Endometrial microvascular endothelial cells (primary cell): ENCODE measurements around the gene SRBD1. TPM values are rescaled to one million over a fixed set of nuclear protein-coding genes. Genes with fewer than 3 reads are reported as not detected.

Experiments
- in situ Hi-C: cut with HindIII; loops from 2 replicates; pipeline ENCODE4 v1.10.0; 2017; ENCODE audit warnings: low sequenced_read_pairs, low pct_unique_long_range_greater_than_20kb; ENCODE audit errors: inconsistent ontology term
- total RNA-seq: library from RNA; depleted of rRNA; stranded (reverse); fragments of >200 nt; gene quantifications from one replicate; pipeline ENCODE4 v1.2.3, GENCODE V29; 2015; ENCODE audit errors: inconsistent ontology term

Gene SRBD1
- total RNA-seq, 1 donor from 2014 or later, result 14.8 TPM

DNA sequence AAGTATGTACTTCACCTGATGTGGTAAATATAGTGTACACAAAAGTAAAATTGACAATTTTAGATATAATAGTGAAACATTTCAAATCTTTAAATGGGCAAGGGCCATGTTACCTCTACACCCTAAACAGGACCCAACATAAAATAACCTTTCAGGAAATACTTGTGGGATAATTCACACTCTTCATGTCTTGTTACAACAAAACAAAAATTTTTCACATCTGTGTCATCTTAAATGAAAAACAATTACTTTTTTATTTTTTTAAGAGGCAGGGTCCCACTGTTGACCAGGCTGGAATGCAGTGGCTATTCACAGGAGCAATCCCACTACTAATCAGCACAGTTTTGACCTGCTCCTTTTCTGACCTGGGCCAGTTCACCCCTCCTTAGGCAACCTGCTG is 42.1 kb downstream of the SRBD1 start:
- in situ Hi-C loops, result no loop called here

DNA sequence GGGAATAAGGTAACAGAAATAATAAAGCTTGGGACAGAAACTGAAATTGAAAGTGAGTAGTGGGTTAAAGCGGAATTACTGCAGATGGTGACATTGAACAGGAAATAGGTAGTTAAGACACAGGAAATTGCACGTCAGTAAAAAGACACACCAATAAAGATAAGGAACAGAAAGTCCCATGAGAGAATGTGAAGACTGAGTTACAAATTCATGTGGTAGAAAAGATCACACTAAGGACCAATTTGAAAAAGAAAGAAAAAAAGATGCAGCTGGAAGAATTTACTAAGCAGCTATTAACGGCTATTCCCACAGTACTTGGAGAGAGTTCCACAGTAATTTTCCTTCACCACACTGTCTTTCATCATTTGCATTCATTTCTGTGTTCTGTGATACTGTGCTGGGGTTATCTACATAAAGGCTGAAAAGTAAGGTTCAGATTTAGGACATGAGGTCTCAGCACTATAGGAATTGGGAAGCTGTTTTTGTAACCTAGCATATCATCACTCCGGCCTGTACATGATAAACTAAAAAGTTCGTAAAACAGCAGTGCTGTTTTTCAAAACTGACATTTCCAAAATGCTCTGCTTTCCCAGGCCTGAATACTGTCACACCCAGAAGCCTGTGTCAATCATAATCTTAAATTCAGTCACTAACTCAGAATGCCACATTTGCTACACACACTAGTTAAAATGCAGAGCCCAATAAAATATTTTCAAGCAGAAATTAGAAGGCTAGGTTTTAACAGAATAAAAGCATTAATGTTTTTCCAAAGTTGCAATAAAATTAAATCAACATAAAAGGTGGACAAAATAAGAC is 42.9 kb downstream of the SRBD1 start:
- in situ Hi-C loops, result no loop called here

DNA sequence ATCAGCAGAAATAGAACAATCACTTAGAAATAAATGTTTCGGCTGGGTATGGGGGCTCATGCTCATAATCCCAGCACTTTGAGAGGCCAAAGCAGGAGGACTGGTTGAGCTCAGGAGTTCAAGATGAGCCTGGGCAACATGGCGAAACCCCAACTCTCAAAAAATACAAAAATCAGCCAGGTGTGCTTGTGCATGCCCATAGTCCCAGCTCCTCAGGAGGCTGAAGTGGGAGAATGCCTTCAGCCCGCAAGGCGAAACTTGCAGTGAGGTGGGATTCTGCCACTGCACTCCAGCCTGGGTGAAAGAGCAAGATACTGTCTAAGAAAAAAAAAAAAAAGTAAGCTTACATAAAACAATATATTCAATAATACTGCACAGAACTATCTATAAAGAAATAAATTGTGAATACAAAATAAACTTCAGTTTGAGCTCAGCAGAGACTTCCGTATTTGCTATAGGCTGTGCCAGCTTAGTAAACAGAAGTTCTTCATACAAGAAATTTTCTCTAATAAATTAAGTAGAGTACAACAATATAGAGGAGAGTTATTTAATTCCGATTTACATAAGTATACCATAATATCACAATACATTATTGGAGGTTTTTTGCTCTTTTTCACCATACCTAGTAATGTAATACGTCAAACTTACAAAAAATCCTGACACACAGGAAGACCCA is 43.6 kb downstream of the SRBD1 start:
- in situ Hi-C loops, result no loop called here

GRCh38 chr2:45559436-45559835 is 51.6 kb downstream of the SRBD1 start:
- in situ Hi-C loops, result no loop called here

GRCh38 chr2:45554742-45555140 is 56.3 kb downstream of the SRBD1 start:
- in situ Hi-C loops, result no loop called here

DNA sequence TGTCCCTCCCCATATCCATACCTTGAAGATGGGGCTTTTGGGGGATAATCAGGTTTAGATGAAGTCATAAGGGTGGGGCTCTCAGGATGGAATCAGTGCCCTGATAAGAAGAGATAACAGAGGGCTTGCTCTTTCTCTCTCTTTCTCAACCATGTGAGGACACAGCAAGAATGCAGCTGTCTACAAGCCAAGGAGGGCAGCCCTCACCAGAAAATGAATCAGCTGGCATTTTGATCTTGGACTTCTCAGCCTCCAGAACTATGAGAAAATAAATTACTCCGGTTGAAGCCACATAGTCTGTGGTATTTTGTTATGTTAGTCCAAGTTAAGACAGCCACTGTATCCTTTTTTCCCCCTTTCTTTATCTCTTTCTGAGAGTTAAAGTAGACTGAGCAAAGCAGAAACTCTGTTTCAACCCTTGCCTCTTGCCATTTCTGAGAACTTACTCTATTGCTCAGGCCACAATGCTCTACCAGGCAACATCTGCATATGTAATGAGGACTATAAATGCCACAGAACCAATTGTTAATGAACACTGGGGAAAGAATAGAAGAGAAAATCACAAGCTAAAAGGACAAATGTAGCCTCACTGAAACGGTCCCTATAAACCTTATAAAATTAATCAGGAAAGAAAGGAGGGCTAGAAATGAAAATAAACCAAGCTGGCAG is 56.9 kb downstream of the SRBD1 start:
- in situ Hi-C loops, result no loop called here

DNA sequence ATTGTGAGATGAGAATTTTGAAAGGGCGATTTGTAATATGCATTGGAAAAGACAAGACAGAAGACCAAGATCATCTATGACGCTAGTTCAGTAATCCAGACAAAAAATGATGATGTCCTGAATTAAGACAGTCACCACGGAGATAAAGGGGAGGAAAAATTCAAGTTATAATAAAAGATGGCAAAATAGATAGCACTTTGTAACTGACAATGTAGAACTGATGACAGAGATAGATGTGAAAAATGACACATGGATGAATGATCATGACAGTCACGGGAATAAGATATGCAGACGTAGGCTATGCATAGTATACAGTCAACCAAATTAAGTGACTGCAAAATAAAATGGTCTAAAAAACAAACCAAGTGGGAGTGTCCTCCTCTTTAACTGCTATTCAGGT is 59.2 kb downstream of the SRBD1 start:
- in situ Hi-C loops, result no loop called here

- in situ Hi-C loops, result no loop called here
Measured at GRCh38 chr2:45545943-45546342, 65.1 kb downstream of the SRBD1 start.

DNA sequence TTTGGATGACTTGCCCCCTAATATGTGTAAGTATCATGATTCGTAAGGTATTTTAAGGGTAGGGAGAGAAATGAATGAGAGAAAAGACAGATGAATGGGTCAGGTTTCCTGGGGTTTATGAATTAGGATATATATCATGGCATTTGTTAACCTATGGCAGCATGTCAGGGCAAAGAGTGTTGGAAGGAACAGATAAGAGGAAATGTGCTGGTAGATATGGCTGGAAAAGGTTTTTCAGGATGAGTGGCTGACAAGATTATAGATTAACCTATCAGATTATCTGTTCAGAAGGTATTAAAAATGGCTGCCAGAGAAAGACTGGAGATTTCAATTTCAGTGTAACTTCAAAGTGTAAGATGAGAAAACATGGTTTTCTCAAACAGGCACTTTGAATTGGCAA is 67.8 kb downstream of the SRBD1 start:
- in situ Hi-C loops, result no loop called here

DNA sequence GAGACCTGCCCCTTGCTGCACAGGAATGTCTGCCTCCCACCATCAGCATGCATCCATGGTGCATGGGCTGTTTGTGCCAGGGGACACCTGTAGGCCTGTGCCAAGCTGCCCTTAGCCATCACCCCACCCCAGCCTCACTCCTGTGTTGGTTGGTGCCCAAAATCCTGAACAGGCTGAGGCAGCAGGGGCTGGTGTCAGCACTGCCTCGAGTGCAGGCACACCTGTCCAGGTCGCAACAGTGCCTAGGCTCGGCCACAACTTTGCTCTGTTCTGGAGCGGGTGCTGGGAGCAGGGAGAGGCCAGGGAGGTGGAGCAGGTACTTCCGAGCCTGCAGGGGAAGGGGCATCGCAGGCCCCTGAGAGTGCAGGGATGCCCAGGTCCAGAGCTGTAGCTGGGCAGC is 69.1 kb downstream of the SRBD1 start:
- in situ Hi-C loops, result no loop called here

DNA sequence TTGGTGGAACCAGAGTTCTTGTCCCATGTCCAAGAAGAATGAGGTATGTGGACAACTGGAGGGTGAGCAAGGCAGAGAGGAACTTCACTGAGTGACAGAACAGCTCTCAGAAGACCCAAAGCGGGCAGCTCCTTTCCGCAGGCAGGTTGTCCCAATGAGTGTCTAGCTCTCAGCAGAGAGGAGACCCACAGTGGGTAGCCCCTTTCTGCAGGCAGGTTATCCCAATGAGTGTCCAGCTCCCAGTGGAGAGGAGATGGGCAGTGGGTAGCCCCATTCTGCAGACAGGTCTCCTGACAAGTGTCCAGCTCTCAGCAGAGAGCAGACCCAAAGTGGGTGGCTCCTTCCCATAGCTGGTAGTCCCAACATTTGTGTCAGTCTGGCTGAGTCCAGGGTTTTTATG is 69.6 kb downstream of the SRBD1 start:
- in situ Hi-C loops, result no loop called here

- in situ Hi-C loops, result no loop called here
Measured at GRCh38 chr2:45540942-45541341, 70.1 kb downstream of the SRBD1 start.

DNA sequence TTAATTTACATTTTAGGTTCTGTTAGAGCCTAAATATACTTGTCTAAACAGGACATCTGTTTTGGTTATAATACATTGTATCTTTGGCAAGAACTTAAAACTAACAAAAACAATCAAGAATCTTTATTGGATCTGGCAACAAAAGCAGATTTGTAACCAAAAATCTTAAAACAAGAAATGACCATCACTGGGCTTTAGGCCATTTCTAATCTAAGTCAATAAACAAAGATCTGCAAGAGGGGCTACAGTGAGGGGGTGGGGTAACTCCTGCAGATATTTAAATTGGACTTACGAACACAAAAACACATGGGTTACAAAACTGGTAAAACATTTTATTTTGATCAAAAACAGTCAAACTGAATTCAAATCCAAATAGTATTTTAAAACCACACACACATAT is 77.3 kb downstream of the SRBD1 start:
- in situ Hi-C loops, result no loop called here

DNA sequence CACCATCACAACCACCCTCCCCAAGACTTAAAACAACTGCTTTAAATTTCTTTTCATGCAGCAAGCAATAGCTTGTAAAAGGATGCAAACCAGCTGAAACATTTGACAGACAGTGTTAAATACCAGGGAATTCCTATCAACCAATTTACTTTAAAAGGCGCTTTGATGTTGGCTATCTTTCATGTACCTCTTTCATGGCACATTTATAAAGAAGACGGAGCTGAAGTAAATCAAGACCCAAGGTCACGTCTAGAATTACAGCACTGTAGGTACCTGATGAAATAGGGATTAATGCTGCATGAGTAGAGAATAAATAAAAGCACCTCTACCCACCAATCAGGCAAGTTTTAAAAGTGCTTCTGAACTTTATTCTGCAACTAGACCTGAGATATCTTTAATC is 78.9 kb downstream of the SRBD1 start:
- in situ Hi-C loops, result no loop called here

DNA sequence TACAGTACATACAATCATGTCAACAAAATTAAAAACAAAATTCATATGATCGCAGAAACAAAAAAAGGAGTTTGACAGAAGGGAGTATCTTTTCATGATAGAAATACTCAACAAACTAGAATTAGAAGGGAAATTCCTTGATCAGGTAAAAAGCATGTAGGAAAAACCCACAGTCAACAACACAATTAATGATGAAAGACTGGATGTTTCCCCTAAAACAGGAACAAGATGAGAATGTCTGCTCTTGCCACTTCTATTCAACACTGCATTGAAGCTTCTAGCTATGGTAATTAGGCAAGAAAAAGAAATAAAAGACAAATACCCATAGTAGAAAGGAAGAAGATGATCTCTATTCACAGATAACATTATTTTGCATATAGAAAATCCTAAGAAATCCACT is 87.1 kb downstream of the SRBD1 start:
- in situ Hi-C loops, result no loop called here

DNA sequence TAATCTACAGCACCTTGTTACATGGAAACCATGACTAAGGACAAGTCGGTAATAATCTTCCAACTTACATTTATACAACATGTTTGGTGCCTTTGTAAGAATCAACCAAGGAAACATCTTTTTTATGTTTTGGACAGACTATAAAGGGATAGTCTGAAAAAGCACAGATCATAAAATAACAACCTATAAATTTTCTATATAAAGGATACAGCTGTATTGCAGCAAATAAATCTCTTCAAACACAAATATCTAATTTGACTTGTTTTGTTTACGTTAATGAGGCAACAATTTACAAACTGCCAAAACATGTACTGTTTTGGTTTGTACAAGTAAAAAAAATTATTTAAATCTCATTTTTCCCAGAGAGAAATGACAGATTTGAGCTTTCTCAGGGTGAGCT is 92.5 kb downstream of the SRBD1 start:
- in situ Hi-C loops, result no loop called here

- in situ Hi-C loops, result no loop called here
Measured at GRCh38 chr2:45510701-45511420, 100.2 kb downstream of the SRBD1 start.

DNA sequence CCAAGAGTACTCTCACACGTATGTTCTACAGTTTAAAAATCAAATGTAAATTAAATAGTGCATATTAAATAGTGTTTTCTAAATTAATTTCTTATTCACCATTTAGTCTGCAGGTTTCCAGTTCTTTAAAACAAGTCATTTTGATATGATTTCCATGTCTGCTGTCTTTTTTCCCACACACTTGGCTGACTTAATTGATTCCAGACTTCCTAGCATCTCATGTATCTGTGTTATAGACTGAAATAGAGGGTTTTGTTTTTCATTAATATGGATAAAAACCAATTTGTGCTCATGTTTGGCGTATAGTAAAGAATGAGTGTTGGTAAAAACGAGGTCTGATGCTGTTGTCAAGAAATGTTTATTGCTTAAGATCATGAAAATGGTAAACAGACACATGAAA is 104.3 kb downstream of the SRBD1 start:
- in situ Hi-C loops, result no loop called here

DNA sequence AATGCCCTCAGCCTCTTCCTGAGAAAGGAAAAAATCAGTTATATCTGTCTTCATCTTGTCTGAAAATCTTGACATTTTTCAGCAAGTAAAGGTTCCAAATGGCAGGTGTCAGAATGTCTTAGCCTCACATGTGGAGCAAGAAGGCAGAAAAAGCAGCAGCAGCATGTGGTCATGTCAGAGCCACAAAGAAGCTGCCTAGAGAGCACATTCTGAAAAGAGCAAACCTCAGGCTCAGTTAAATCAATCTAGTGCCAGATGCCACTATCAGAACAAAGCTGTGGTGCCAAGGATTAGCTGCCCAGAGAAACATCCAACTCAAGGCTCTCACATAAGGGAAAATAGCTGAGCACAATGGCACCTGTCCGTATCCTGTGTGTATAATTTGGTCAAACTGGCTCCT is 105.9 kb downstream of the SRBD1 start:
- in situ Hi-C loops, result no loop called here
